Measurements from ENCODE around the gene CD300LD.

DNA sequence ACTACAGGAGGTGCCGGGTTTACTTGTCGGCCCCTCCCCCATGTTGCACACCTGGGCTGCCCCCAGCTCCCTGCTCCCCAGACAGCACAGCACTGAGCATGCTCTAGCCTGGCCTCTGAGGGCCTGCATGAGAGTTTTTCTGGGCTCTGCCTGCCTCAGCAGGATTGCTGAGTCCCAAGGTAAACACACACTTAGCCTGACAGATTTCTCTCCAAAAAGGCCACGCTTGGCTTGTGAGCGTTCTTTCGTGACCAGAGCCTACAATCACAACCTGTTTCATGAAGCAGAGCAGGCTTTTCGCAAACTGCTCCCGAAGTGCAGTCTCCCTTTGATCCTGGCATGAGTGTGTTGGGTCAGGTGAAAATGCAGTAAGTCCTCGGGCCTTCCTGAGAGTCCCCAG is 41.2 kb upstream of the CD300LD start:
- TF ChIP-seq, protein P1, sequence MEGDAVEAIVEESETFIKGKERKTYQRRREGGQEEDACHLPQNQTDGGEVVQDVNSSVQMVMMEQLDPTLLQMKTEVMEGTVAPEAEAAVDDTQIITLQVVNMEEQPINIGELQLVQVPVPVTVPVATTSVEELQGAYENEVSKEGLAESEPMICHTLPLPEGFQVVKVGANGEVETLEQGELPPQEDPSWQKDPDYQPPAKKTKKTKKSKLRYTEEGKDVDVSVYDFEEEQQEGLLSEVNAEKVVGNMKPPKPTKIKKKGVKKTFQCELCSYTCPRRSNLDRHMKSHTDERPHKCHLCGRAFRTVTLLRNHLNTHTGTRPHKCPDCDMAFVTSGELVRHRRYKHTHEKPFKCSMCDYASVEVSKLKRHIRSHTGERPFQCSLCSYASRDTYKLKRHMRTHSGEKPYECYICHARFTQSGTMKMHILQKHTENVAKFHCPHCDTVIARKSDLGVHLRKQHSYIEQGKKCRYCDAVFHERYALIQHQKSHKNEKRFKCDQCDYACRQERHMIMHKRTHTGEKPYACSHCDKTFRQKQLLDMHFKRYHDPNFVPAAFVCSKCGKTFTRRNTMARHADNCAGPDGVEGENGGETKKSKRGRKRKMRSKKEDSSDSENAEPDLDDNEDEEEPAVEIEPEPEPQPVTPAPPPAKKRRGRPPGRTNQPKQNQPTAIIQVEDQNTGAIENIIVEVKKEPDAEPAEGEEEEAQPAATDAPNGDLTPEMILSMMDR (IDR thresholded peaks at IDR 0.05) = no peak
- no peak for TF ChIP-seq POLR2A (IDR thresholded peaks at IDR 0.05)

All from Peyer's patch (tissue), 4 donors.